Measurements from ENCODE around the gene OGFR.

OGFR gene

GRCh38 chr20:62772990-62773844 lies 31.4 kb upstream of the OGFR start (continued):
- TF ChIP-seq ZC3H10 (CRISPR knock-in tag; IDR thresholded peaks at IDR 0.05), result no peak

- no peak for ATAC-seq
- TF ChIP-seq TOX (CRISPR knock-in tag; IDR thresholded peaks at IDR 0.05; ENCODE audit: borderline replicate concordance), result no peak
- TF ChIP-seq ZNF8 (CRISPR knock-in tag; IDR thresholded peaks at IDR 0.05), result no peak
- no peak for TF ChIP-seq CSRNP3 (CRISPR knock-in tag; IDR thresholded peaks at IDR 0.05)
- no peak for TF ChIP-seq BACH2 (CRISPR knock-in tag; IDR thresholded peaks at IDR 0.05; ENCODE audit: borderline replicate concordance)
- no peak for TF ChIP-seq TCF4 (CRISPR knock-in tag; IDR thresholded peaks at IDR 0.05; ENCODE audit: borderline replicate concordance)
- no peak for TF ChIP-seq PATZ1 (CRISPR knock-in tag; IDR thresholded peaks at IDR 0.05; ENCODE audit: borderline replicate concordance)
- TF ChIP-seq RARB (CRISPR knock-in tag; IDR thresholded peaks at IDR 0.05), result no peak
- TF ChIP-seq CREB5 (CRISPR knock-in tag; IDR thresholded peaks at IDR 0.05; ENCODE audit: low read depth), result no peak
- TF ChIP-seq ARNTL (CRISPR knock-in tag; IDR thresholded peaks at IDR 0.05; ENCODE audit: borderline replicate concordance, low read depth), result no peak
- TF ChIP-seq ESRRG (CRISPR knock-in tag; IDR thresholded peaks at IDR 0.05), result no peak
- no peak for TF ChIP-seq ZC3H10 (CRISPR knock-in tag; IDR thresholded peaks at IDR 0.05)
- no peak for TF ChIP-seq OSR1 (CRISPR knock-in tag; IDR thresholded peaks at IDR 0.05)
- no peak for TF ChIP-seq ZNF70 (CRISPR knock-in tag; IDR thresholded peaks at IDR 0.05)
- TF ChIP-seq ZFP30 (CRISPR knock-in tag; IDR thresholded peaks at IDR 0.05), result no peak
- no peak for TF ChIP-seq ISL1 (CRISPR knock-in tag; IDR thresholded peaks at IDR 0.05)
- TF ChIP-seq SNAI2 (CRISPR knock-in tag; IDR thresholded peaks at IDR 0.05), result no peak
- TF ChIP-seq POU6F1 (CRISPR knock-in tag; IDR thresholded peaks at IDR 0.05; ENCODE audit: borderline replicate concordance, low read depth), result no peak
- no peak for TF ChIP-seq GLIS3 (CRISPR knock-in tag; IDR thresholded peaks at IDR 0.05)
- TF ChIP-seq CSDC2 (CRISPR knock-in tag; IDR thresholded peaks at IDR 0.05), result no peak
Measured at GRCh38 chr20:62773845-62774714, 30.6 kb upstream of the OGFR start.

- no peak for ATAC-seq
- TF ChIP-seq TCF4 (CRISPR knock-in tag; IDR thresholded peaks at IDR 0.05; ENCODE audit: borderline replicate concordance) (no peak), RARB (CRISPR knock-in tag; IDR thresholded peaks at IDR 0.05) (no peak), TSHZ2 (CRISPR knock-in tag; IDR thresholded peaks at IDR 0.05) (no peak), ESRRG (CRISPR knock-in tag; IDR thresholded peaks at IDR 0.05) (no peak), CSDC2 (CRISPR knock-in tag; IDR thresholded peaks at IDR 0.05) (no peak), ARNTL (CRISPR knock-in tag; IDR thresholded peaks at IDR 0.05; ENCODE audit: borderline replicate concordance, low read depth) (no peak), ZNF565 (CRISPR knock-in tag; conservative IDR thresholded peaks at IDR 0.05; ENCODE audit: low read depth) (no peak), CREB5 (CRISPR knock-in tag; IDR thresholded peaks at IDR 0.05; ENCODE audit: low read depth) (no peak), ZC3H10 (CRISPR knock-in tag; IDR thresholded peaks at IDR 0.05) (no peak), POU6F1 (CRISPR knock-in tag; IDR thresholded peaks at IDR 0.05; ENCODE audit: borderline replicate concordance, low read depth) (no peak)
Measured at GRCh38 chr20:62774762-62775161, 29.9 kb upstream of the OGFR start.

All from SK-N-SH treated with all-trans-retinoic acid at 6 μM for 48 hours (cell line).